ENCODE measurements around the gene DNTT.

DNTT gene

GRCh38 chr10:96378741-96379140, 74.5 kb downstream of the DNTT start:
- H3K27me3 ChIP-seq (ENCODE audit: insufficient read depth, low read length, poor library complexity, severe bottlenecking), result no peaks in the 10 kb centered on the region
- no peaks in the 10 kb centered on the region for H3F3A ChIP-seq (ENCODE audit: low read depth)
- H3K79me2 ChIP-seq (ENCODE audit: insufficient read depth, low read length), result no peaks in the 10 kb centered on the region
- no peaks in the 10 kb centered on the region for H3K9me2 ChIP-seq (replicated peaks; ENCODE audit: low read depth, low read length)
- H4K20me1 ChIP-seq (ENCODE audit: insufficient read depth, low read length, poor library complexity, severe bottlenecking), result no peaks in the 10 kb centered on the region
- no peaks in the 10 kb centered on the region for H3K36me3 ChIP-seq (ENCODE audit: insufficient read depth, low read length)
- TF ChIP-seq EZH2phosphoT487 (IDR thresholded peaks at IDR 0.05; ENCODE audit: borderline replicate concordance), result no peak
- no peak for TF ChIP-seq CTCF (conservative IDR thresholded peaks at IDR 0.05; ENCODE audit: low read length)
- no peaks in the 10 kb centered on the region for H3K9me3 ChIP-seq (ENCODE audit: insufficient read depth, low read depth, low read length)
- H3K4me2 ChIP-seq (ENCODE audit: low read depth, low read length, poor library complexity, severe bottlenecking), result no peak overlapping the region
- H3K4me1 ChIP-seq (ENCODE audit: insufficient read depth, low read length, poor library complexity, severe bottlenecking), result no peaks in the 10 kb centered on the region
- no peak overlapping the region for H2AFZ ChIP-seq (ENCODE audit: low read length)
- H3K4me3 ChIP-seq (ENCODE audit: low read length, poor library complexity, severe bottlenecking), result no peak overlapping the region
- H3K9ac ChIP-seq (ENCODE audit: low read depth, low read length, poor library complexity, severe bottlenecking), result no peak overlapping the region

GRCh38 chr10:96379758-96380157, 75.5 kb downstream of the DNTT start:
- no peaks in the 10 kb centered on the region for H3K79me2 ChIP-seq (ENCODE audit: insufficient read depth, low read length)
- no peak overlapping the region for H3K4me2 ChIP-seq (ENCODE audit: low read depth, low read length, poor library complexity, severe bottlenecking)
- TF ChIP-seq CTCF (conservative IDR thresholded peaks at IDR 0.05; ENCODE audit: low read length) (no peak), EZH2phosphoT487 (IDR thresholded peaks at IDR 0.05; ENCODE audit: borderline replicate concordance) (no peak)
- no peak overlapping the region for H2AFZ ChIP-seq (ENCODE audit: low read length)
- no peaks in the 10 kb centered on the region for H3K4me1 ChIP-seq (ENCODE audit: insufficient read depth, low read length, poor library complexity, severe bottlenecking)
- H3K4me3 ChIP-seq (ENCODE audit: low read length, poor library complexity, severe bottlenecking), result no peak overlapping the region
- H3K9me2 ChIP-seq (replicated peaks; ENCODE audit: low read depth, low read length), result no peaks in the 10 kb centered on the region
- H3K36me3 ChIP-seq (ENCODE audit: insufficient read depth, low read length), result no peaks in the 10 kb centered on the region
- H3K9ac ChIP-seq (ENCODE audit: low read depth, low read length, poor library complexity, severe bottlenecking), result no peak overlapping the region
- H3F3A ChIP-seq (ENCODE audit: low read depth), result no peaks in the 10 kb centered on the region
- no peaks in the 10 kb centered on the region for H3K27me3 ChIP-seq (ENCODE audit: insufficient read depth, low read length, poor library complexity, severe bottlenecking)
- H4K20me1 ChIP-seq (ENCODE audit: insufficient read depth, low read length, poor library complexity, severe bottlenecking), result no peaks in the 10 kb centered on the region
- H3K9me3 ChIP-seq (ENCODE audit: insufficient read depth, low read depth, low read length), result no peaks in the 10 kb centered on the region

- H3K79me2 ChIP-seq (ENCODE audit: insufficient read depth, low read length), result no peaks in the 10 kb centered on the region
- H3K4me2 ChIP-seq (ENCODE audit: low read depth, low read length, poor library complexity, severe bottlenecking), result no peak overlapping the region
- no peaks in the 10 kb centered on the region for H3K4me1 ChIP-seq (ENCODE audit: insufficient read depth, low read length, poor library complexity, severe bottlenecking)
- H3K9me2 ChIP-seq (replicated peaks; ENCODE audit: low read depth, low read length), result no peaks in the 10 kb centered on the region
- no peak overlapping the region for H3K9ac ChIP-seq (ENCODE audit: low read depth, low read length, poor library complexity, severe bottlenecking)
- H4K20me1 ChIP-seq (ENCODE audit: insufficient read depth, low read length, poor library complexity, severe bottlenecking), result no peaks in the 10 kb centered on the region
- H3K27me3 ChIP-seq (ENCODE audit: insufficient read depth, low read length, poor library complexity, severe bottlenecking), result no peaks in the 10 kb centered on the region
- no peaks in the 10 kb centered on the region for H3K9me3 ChIP-seq (ENCODE audit: insufficient read depth, low read depth, low read length)
- no peaks in the 10 kb centered on the region for H3F3A ChIP-seq (ENCODE audit: low read depth)
- no peak overlapping the region for H3K4me3 ChIP-seq (ENCODE audit: low read length, poor library complexity, severe bottlenecking)
- no peak overlapping the region for H2AFZ ChIP-seq (ENCODE audit: low read length)
- H3K36me3 ChIP-seq (ENCODE audit: insufficient read depth, low read length), result no peaks in the 10 kb centered on the region
- TF ChIP-seq EZH2phosphoT487 (IDR thresholded peaks at IDR 0.05; ENCODE audit: borderline replicate concordance) (no peak), CTCF (conservative IDR thresholded peaks at IDR 0.05; ENCODE audit: low read length) (no peak)
Observed at GRCh38 chr10:96380821-96381220, 76.6 kb downstream of the DNTT start.
